Panc1 (cell line): ENCODE results near the gene CFHR4. TPM values are rescaled to one million over a fixed set of nuclear protein-coding genes. Genes with fewer than 3 reads are reported as not detected.
"Not testable (repeated sequence)": the region's sequence is repeated elsewhere in the genome, so short reads cannot be mapped to it uniquely, and the experiment has no call there.

Experiments
- ATAC-seq: fragments of 200-7000 bp; cut with Tn5 transposase; 2 replicates; pipeline ENCODE4 v1.9.1; 2020; ENCODE audit warnings: mild to moderate bottlenecking, moderate library complexity
- BruUV-seq: library from RNA; stranded (reverse); fragments of 400-500 nt; replicated peaks from 2 replicates; lab custom pipeline; 2021; lab: Mats Ljungman, UMichigan
- CTCF ChIA-PET: fragments of 300-600 bp; sonication (Branson Sonifier 250); formaldehyde crosslinking; loops from one replicate; lab custom pipeline; 2022; ENCODE audit warnings: antibody characterized with exemption; lab: Charles Lee
- POLR2A ChIA-PET: fragments of 300-600 bp; sonication (Branson Sonifier 250); formaldehyde crosslinking; loops from one replicate; lab custom pipeline; 2022; ENCODE audit warnings: antibody characterized with exemption; lab: Charles Lee
- DNase-seq: peaks from one replicate; pipeline ENCODE4 v3.0.0-alpha.2; 2010; ENCODE audit warnings: low read depth, low spot score
- H3K27ac ChIP-seq: 2 replicates; pipeline ENCODE4 v1.5.1; 2011; ENCODE audit warnings: mild to moderate bottlenecking, low read length, inconsistent platforms
- H3K27me3 ChIP-seq: fragments of 200-500 bp; sonication (Bioruptor generic); 2 replicates; pipeline ENCODE4 v1.6.0; 2014; ENCODE audit warnings: low read length, inconsistent platforms; ENCODE audit not compliant: control insufficient read depth, insufficient read depth
- H3K36me3 ChIP-seq: fragments of 200-500 bp; sonication (Bioruptor generic); 2 replicates; pipeline ENCODE4 v1.5.1; 2014; ENCODE audit warnings: inconsistent platforms, mild to moderate bottlenecking, low read length, moderate library complexity; ENCODE audit not compliant: control insufficient read depth, insufficient read depth
- H3K4me1 ChIP-seq: 2 replicates; pipeline ENCODE4 v1.5.1; 2011; ENCODE audit warnings: inconsistent platforms, mild to moderate bottlenecking, low read length, moderate library complexity; ENCODE audit not compliant: control insufficient read depth, insufficient read depth
- H3K4me3 ChIP-seq, 2 experiments: 2 replicates each; pipeline ENCODE4 v1.5.1; 2011 to 2012; ENCODE audit warnings: low read depth in 2 of 2, low read length in 2 of 2, mild to moderate bottlenecking in 2 of 2, inconsistent platforms in 1 of 2, moderate library complexity in 1 of 2
- H3K9me3 ChIP-seq: fragments of 200-500 bp; sonication (Bioruptor generic); 2 replicates; pipeline ENCODE4 v1.5.1; 2014; ENCODE audit warnings: low read depth, mild to moderate bottlenecking, inconsistent platforms, low read length, moderate library complexity; ENCODE audit not compliant: control insufficient read depth, insufficient read depth
- CTCF ChIP-seq: fragments of 450-650 bp; IDR thresholded peaks from 2 replicates; pipeline ENCODE4 v1.5.1; 2017; ENCODE audit warnings: mild to moderate bottlenecking
- POLR2AphosphoS5 ChIP-seq: IDR thresholded peaks from 2 replicates; pipeline ENCODE4 v1.6.1; 2012; ENCODE audit warnings: mild to moderate bottlenecking, low read depth, low read length, moderate library complexity
- REST ChIP-seq, 2 experiments: IDR thresholded peaks; 2 replicates each; pipeline ENCODE4 v1.6.1; 2011 to 2012; ENCODE audit warnings: low read depth in 2 of 2, control low read depth in 1 of 2, low read length in 1 of 2, mild to moderate bottlenecking in 1 of 2, moderate library complexity in 1 of 2; ENCODE audit not compliant: insufficient read depth in 1 of 2
- SIN3A ChIP-seq: IDR thresholded peaks from 2 replicates; pipeline ENCODE4 v1.6.1; 2012; ENCODE audit warnings: low read depth, mild to moderate bottlenecking, low read length, moderate library complexity, borderline replicate concordance; ENCODE audit not compliant: insufficient read depth
- TCF7L2 ChIP-seq: IDR thresholded peaks from 2 replicates; pipeline ENCODE4 v1.6.1; 2011; ENCODE audit warnings: mild to moderate bottlenecking, low read depth, low read length, inconsistent platforms
- in situ Hi-C: cut with HindIII; loops from 2 replicates; pipeline ENCODE4 v1.10.0; 2016; ENCODE audit warnings: low sequenced_read_pairs, low pct_unique_long_range_greater_than_20kb
- intact Hi-C: fragments of 100-400 bp; cut with micrococcal nuclease; formaldehyde crosslinking; loops from one replicate; pipeline ENCODE4 v1.10.0; 2022; ENCODE audit not compliant: unreplicated experiment
- total RNA-seq: library from RNA; stranded (reverse); gene quantifications from one replicate; pipeline ENCODE4 v1.2.1, GENCODE V29; 2021; ENCODE audit not compliant: unreplicated experiment

Gene CFHR4
- total RNA-seq, 1 experiment from 2014 or later, result not detected

GRCh38 chr1:196910215-196910614, 22.4 kb downstream of the CFHR4 start:
- Histone ChIP-seq H3K9me3 (no peaks in the 10 kb centered on the region), H3K27me3 (no peaks in the 10 kb centered on the region), H3K4me1 (no peaks in the 10 kb centered on the region), H3K36me3 (no peaks in the 10 kb centered on the region), H3K4me3 (no peak overlapping the region), H3K27ac (no peak overlapping the region)
- DNase-seq, result no peak
- POLR2A ChIA-PET, result no interaction called here
- CTCF ChIA-PET, result no interaction called here
- intact Hi-C loops (no loop called here), in situ Hi-C loops (no loop called here)
- ATAC-seq, result no peak
- TF ChIP-seq SIN3A (no peak), POLR2AphosphoS5 (no peak), CTCF (no peak), TCF7L2 (no peak), REST (IDR thresholded peaks at IDR 0.05; ENCODE audit: insufficient read depth in 1 of 2, low read depth in 2 of 2, low read length in 1 of 2) (no peak)
- no TSS peak for BruUV-seq

- DNase-seq, CTCF ChIA-PET, in situ Hi-C loops, H3K4me3 ChIP-seq, POLR2A ChIA-PET, H3K4me1 ChIP-seq, BruUV-seq, H3K36me3 ChIP-seq, H3K27me3 ChIP-seq, intact Hi-C loops, H3K27ac ChIP-seq, ATAC-seq, H3K9me3 ChIP-seq: not testable (repeated sequence)
Measured at GRCh38 chr1:196912283-196912682, 24.4 kb downstream of the CFHR4 start.

GRCh38 chr1:196926839-196927238, 39.0 kb downstream of the CFHR4 start:
- DNase-seq, BruUV-seq, intact Hi-C loops, POLR2A ChIA-PET, H3K36me3 ChIP-seq, in situ Hi-C loops, H3K9me3 ChIP-seq, CTCF ChIA-PET, H3K4me3 ChIP-seq, ATAC-seq, H3K27ac ChIP-seq, H3K4me1 ChIP-seq, H3K27me3 ChIP-seq: not testable (repeated sequence)

GRCh38 chr1:196932853-196933252, 45.0 kb downstream of the CFHR4 start:
- DNase-seq, intact Hi-C loops, CTCF ChIA-PET, H3K9me3 ChIP-seq, H3K4me3 ChIP-seq, POLR2A ChIA-PET, H3K27me3 ChIP-seq, BruUV-seq, H3K4me1 ChIP-seq, H3K36me3 ChIP-seq, in situ Hi-C loops, ATAC-seq, H3K27ac ChIP-seq: not testable (repeated sequence)
